K562 (cell line): ENCODE measurements around the gene SBNO1. TPM values are rescaled to one million over a fixed set of nuclear protein-coding genes. Genes with fewer than 3 reads are reported as not detected.

Experiments used
- CBX3 ChIP-seq, 2 experiments: IDR thresholded peaks; 1 replicate in 1 of 2; 2 replicates in 1 of 2; pipeline ENCODE4 v1.6.1; 2012; ENCODE audit warnings: inconsistent platforms in 2 of 2, low read length in 2 of 2, borderline replicate concordance in 1 of 2, control low read depth in 1 of 2
- COPS2 ChIP-seq: fragments of 450-650 bp; conservative IDR thresholded peaks from 2 replicates; pipeline ENCODE4 v1.6.1; 2016; ENCODE audit warnings: mild to moderate bottlenecking, moderate library complexity
- ELF2 ChIP-seq: fragments of 250-450 bp; sonication (Bioruptor Pico); IDR thresholded peaks from 2 replicates; pipeline ENCODE4 v1.5.0; 2021; ENCODE audit warnings: mild to moderate bottlenecking
- EP400 ChIP-seq: fragments of 450-650 bp; IDR thresholded peaks from 2 replicates; pipeline ENCODE4 v1.6.1; 2017; ENCODE audit warnings: antibody characterized with exemption, mild to moderate bottlenecking, moderate library complexity
- ETV6 ChIP-seq, 3 experiments: fragments of 150-350 bp in 1 of 3; sonication (generic) in 1 of 3; formaldehyde crosslinking in 1 of 3; IDR thresholded peaks; 2 replicates each; pipeline versions ENCODE4 v1.6.1 to v1.8.0; 2014 to 2022; ENCODE audit warnings: borderline replicate concordance in 2 of 3, low read depth in 2 of 3, antibody characterized with exemption in 1 of 3, low read length in 1 of 3, mild to moderate bottlenecking in 1 of 3, missing genetic modification reagents in 1 of 3
- HDAC1 ChIP-seq, 2 experiments: fragments of 450-650 bp; IDR thresholded peaks; 2 replicates each; pipeline ENCODE4 v1.6.1; 2016 to 2017; ENCODE audit warnings: inconsistent platforms in 1 of 2, mild to moderate bottlenecking in 1 of 2, moderate library complexity in 1 of 2
- HIVEP1 ChIP-seq: fragments of 250-450 bp; sonication (Bioruptor Pico); IDR thresholded peaks from 2 replicates; pipeline ENCODE4 v1.4.0; 2020; ENCODE audit warnings: mild to moderate bottlenecking
- HNRNPLL ChIP-seq: fragments of 200-400 bp; formaldehyde crosslinking; IDR thresholded peaks from 2 replicates; pipeline ENCODE4 v1.6.1; 2017; ENCODE audit warnings: low read length, low read depth, mild to moderate bottlenecking; ENCODE audit not compliant: poor library complexity, severe bottlenecking
- LEF1 ChIP-seq: fragments of 450-650 bp; IDR thresholded peaks from 2 replicates; pipeline ENCODE4 v1.6.1; 2016; ENCODE audit warnings: mild to moderate bottlenecking
- MXI1 ChIP-seq: IDR thresholded peaks from 2 replicates; pipeline ENCODE4 v1.6.1; 2011; ENCODE audit warnings: low read depth, mild to moderate bottlenecking, improper control_type of control experiment, low read length
- MYC ChIP-seq, 2 experiments: fragments of 250-450 bp in 1 of 2; sonication (Bioruptor Pico) in 1 of 2; IDR thresholded peaks; 2 replicates each; pipeline versions ENCODE4 v1.5.1 to v1.6.1; 2012 to 2021; ENCODE audit warnings: low read depth in 2 of 2, borderline replicate concordance in 1 of 2, improper control_type of control experiment in 1 of 2, low read length in 1 of 2, mild to moderate bottlenecking in 1 of 2, moderate library complexity in 1 of 2
- RUNX1 ChIP-seq: sonication (generic); IDR thresholded peaks from 2 replicates; pipeline ENCODE4 v1.6.1; 2016; ENCODE audit warnings: antibody characterized with exemption, low read depth
- SIX5 ChIP-seq, 2 experiments: IDR thresholded peaks; 2 replicates each; pipeline ENCODE4 v1.6.1; 2011; ENCODE audit warnings: low read length in 2 of 2, borderline replicate concordance in 1 of 2, low read depth in 1 of 2, mild to moderate bottlenecking in 1 of 2, moderate library complexity in 1 of 2; ENCODE audit not compliant: insufficient read depth in 1 of 2
- U2AF1 ChIP-seq: fragments of 200-400 bp; formaldehyde crosslinking; optimal IDR thresholded peaks from 2 replicates; pipeline ENCODE3; 2017; ENCODE audit warnings: mild to moderate bottlenecking, low read depth, low read length, moderate library complexity
- polyA plus RNA-seq, 8 experiments: library from polyadenylated mRNA; depleted of rRNA in 4 of 8; stranded (reverse) in 5 of 8; unstranded in 3 of 8; fragments of >200 nt; fragmentation: Nextera tagmentation in 2 of 8; fragmentation: Illumina TruSeq in 1 of 8; extraction: Ambion mirVana in 2 of 8; extraction: Trizol in 1 of 8; gene quantifications; 2 replicates each; pipeline versions ENCODE4 v1.2.1 to v1.2.3, GENCODE V29; 2011 to 2014; ENCODE audit warnings: inconsistent platforms in 1 of 8, missing spikeins in 1 of 8
- total RNA-seq, 7 experiments: library from RNA; depleted of rRNA in 6 of 7; stranded (reverse); fragments of >200 nt in 6 of 7; fragmentation: Illumina TruSeq in 2 of 7; extraction: Trizol in 2 of 7; gene quantifications; 2 replicates each; pipeline versions ENCODE4 v1.2.1 to v1.2.3, GENCODE V29; 2011 to 2021; ENCODE audit warnings: low replicate concordance in 1 of 7
- TF ChIP-seq, protein P1 (sequence below): sonication (generic); formaldehyde crosslinking; IDR thresholded peaks from 2 replicates; pipeline ENCODE4 v1.8.1; 2023; ENCODE audit warnings: mild to moderate bottlenecking, missing genetic modification reagents
- TF ChIP-seq, protein P2 (sequence below), 2 experiments: fragments of 450-650 bp; conservative IDR thresholded peaks; 2 replicates each; pipeline ENCODE4 v1.6.1; 2017; ENCODE audit warnings: mild to moderate bottlenecking in 2 of 2, moderate library complexity in 2 of 2
- TF ChIP-seq, protein P3 (sequence below): sonication (generic); formaldehyde crosslinking; IDR thresholded peaks from 2 replicates; pipeline ENCODE4 v1.9.0; 2022; ENCODE audit warnings: mild to moderate bottlenecking, missing genetic modification reagents
- TF ChIP-seq, protein P4 (sequence below): fragments of 450-650 bp; IDR thresholded peaks from 2 replicates; pipeline ENCODE4 v1.6.1; 2016; ENCODE audit warnings: missing biosample characterization, missing genetic modification characterization

Gene SBNO1
- total and polyA plus RNA-seq, 9 of the 15 experiments (the other 6 are each of a cell fraction or from before 2014, with no cell fraction given): 14.9 to 77.1 (median 35.9) TPM

DNA sequence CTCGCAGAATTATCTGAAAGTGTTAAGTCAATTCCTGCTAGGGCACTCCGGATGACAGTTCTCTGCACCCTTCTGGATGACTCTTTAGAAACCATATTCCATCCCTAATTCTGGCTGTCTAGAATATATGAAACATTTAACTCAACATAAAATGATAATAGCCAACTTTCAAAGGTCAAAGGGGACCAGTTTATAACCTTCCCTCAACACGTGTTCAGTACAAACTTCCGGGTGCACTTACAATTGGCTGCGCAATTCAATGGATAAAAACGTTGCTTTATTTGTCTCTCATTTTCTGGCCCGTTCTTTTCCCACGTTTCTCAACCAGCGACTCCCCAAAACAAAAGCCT lies 1.3 kb downstream of the SBNO1 start (continued):
- TF ChIP-seq HIVEP1 (CRISPR knock-in tag) (no peak), ETV6 (IDR thresholded peaks at IDR 0.05; ENCODE audit: borderline replicate concordance in 1 of 2, low read depth in 2 of 2, low read length in 1 of 2) (no peak), ETV6 (CRISPR knock-in tag; IDR thresholded peaks at IDR 0.05; ENCODE audit: borderline replicate concordance) (no peak), COPS2 (no peak), HNRNPLL (no peak), LEF1 (0 out of 2 replicates have a peak, but pooled peaks have one; percentile 17), CBX3 (IDR thresholded peaks at IDR 0.05; ENCODE audit: borderline replicate concordance in 1 of 2, low read length in 2 of 2) (peak in 1 of 2 experiments; percentile 30; a peak in 1 of 3 replicates), MXI1 (peak; percentile 95), ELF2 (CRISPR knock-in tag) (peak; percentile 42; the same call in 1 of the 2 replicates), MYC (IDR thresholded peaks at IDR 0.05; ENCODE audit: low read depth, low read length) (peak; percentile 83), MYC (CRISPR knock-in tag; IDR thresholded peaks at IDR 0.05; ENCODE audit: borderline replicate concordance, low read depth) (no peak), EP400 (peak; percentile 65), U2AF1 (no peak), HDAC1 (IDR thresholded peaks at IDR 0.05) (peak in 1 of 2 experiments; percentile 92; a peak in 2 of 4 replicates), RUNX1 (no peak), SIX5 (IDR thresholded peaks at IDR 0.05; ENCODE audit: borderline replicate concordance in 1 of 2, insufficient read depth in 1 of 2, low read depth in 1 of 2, low read length in 2 of 2) (no peak)
- TF ChIP-seq, protein P1, sequence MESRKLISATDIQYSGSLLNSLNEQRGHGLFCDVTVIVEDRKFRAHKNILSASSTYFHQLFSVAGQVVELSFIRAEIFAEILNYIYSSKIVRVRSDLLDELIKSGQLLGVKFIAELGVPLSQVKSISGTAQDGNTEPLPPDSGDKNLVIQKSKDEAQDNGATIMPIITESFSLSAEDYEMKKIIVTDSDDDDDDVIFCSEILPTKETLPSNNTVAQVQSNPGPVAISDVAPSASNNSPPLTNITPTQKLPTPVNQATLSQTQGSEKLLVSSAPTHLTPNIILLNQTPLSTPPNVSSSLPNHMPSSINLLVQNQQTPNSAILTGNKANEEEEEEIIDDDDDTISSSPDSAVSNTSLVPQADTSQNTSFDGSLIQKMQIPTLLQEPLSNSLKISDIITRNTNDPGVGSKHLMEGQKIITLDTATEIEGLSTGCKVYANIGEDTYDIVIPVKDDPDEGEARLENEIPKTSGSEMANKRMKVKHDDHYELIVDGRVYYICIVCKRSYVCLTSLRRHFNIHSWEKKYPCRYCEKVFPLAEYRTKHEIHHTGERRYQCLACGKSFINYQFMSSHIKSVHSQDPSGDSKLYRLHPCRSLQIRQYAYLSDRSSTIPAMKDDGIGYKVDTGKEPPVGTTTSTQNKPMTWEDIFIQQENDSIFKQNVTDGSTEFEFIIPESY (CRISPR knock-in tag): 0 out of 2 replicates have a peak, but pooled peaks have one; percentile 11
- TF ChIP-seq, protein P2, sequence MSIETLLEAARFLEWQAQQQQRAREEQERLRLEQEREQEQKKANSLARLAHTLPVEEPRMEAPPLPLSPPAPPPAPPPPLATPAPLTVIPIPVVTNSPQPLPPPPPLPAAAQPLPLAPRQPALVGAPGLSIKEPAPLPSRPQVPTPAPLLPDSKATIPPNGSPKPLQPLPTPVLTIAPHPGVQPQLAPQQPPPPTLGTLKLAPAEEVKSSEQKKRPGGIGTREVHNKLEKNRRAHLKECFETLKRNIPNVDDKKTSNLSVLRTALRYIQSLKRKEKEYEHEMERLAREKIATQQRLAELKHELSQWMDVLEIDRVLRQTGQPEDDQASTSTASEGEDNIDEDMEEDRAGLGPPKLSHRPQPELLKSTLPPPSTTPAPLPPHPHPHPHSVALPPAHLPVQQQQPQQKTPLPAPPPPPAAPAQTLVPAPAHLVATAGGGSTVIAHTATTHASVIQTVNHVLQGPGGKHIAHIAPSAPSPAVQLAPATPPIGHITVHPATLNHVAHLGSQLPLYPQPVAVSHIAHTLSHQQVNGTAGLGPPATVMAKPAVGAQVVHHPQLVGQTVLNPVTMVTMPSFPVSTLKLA (conservative IDR thresholded peaks at IDR 0.05): peak; percentile 97 to 98
- TF ChIP-seq, protein P3, sequence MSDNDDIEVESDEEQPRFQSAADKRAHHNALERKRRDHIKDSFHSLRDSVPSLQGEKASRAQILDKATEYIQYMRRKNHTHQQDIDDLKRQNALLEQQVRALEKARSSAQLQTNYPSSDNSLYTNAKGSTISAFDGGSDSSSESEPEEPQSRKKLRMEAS: 0 out of 2 replicates have a peak, but pooled peaks have one; percentile 7
- TF ChIP-seq, protein P4, sequence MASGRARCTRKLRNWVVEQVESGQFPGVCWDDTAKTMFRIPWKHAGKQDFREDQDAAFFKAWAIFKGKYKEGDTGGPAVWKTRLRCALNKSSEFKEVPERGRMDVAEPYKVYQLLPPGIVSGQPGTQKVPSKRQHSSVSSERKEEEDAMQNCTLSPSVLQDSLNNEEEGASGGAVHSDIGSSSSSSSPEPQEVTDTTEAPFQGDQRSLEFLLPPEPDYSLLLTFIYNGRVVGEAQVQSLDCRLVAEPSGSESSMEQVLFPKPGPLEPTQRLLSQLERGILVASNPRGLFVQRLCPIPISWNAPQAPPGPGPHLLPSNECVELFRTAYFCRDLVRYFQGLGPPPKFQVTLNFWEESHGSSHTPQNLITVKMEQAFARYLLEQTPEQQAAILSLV: no peak
